NB4 (cell line): ENCODE data around the gene CRELD2.

Experiments used
- MYC ChIP-seq: IDR thresholded peaks from 2 replicates; pipeline ENCODE4 v1.6.1; 2011; ENCODE audit warnings: low read depth, low read length
- POLR2A ChIP-seq: IDR thresholded peaks from 2 replicates; pipeline ENCODE4 v1.6.1; 2011; ENCODE audit warnings: mild to moderate bottlenecking; ENCODE audit not compliant: insufficient read length; ENCODE audit errors: extremely low read depth
- TF ChIP-seq, protein P1 (sequence below): IDR thresholded peaks from one replicate; pipeline ENCODE4 v1.5.1; 2012; ENCODE audit warnings: low read depth, low read length
- TF ChIP-seq, protein P2 (sequence below): IDR thresholded peaks from 2 replicates; pipeline ENCODE4 v1.6.1; 2011; ENCODE audit warnings: low read depth, low read length

DNA sequence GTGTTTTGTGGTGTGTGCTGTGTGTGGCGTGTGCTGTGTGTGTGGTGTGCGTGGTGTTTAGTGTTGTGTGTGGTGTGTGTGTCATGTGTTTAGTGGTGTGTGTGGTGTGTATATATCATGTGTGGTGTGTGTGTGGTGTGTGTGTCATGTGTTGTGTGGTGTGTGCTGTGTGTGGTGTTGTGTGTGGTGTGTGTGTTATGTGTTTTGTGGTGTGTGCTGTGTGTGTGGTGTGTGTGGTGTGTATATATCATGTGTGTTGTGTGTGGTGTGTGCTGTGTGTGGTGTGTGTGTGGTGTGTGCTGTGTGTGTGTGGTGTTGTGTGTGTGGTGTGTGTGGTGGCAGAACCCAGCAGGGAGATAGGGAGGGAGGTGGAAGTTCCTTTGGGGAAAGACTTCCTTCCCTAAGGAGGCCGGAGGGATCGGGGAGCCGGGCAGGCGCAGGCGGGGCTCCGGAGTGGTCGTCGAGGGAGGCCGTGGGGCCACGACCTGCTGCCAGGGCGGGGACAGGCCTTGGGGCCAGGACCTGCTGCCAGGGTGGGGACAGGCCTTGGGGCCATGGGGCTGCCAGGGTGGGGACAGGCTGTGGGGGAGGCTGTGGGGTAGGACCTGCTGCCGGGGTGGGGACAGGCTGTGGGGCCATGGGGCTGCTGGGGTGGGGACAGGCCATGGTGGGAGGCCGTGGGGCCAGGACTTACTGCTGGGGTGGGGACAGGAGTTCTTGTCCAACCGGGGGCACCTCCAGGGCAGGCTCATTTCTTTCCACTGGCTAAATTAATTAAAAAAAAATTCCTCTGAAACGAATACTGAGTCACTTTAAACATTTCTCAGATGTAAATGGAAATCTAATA, 57.3 kb downstream of the CRELD2 start:
- TF ChIP-seq, protein P1, sequence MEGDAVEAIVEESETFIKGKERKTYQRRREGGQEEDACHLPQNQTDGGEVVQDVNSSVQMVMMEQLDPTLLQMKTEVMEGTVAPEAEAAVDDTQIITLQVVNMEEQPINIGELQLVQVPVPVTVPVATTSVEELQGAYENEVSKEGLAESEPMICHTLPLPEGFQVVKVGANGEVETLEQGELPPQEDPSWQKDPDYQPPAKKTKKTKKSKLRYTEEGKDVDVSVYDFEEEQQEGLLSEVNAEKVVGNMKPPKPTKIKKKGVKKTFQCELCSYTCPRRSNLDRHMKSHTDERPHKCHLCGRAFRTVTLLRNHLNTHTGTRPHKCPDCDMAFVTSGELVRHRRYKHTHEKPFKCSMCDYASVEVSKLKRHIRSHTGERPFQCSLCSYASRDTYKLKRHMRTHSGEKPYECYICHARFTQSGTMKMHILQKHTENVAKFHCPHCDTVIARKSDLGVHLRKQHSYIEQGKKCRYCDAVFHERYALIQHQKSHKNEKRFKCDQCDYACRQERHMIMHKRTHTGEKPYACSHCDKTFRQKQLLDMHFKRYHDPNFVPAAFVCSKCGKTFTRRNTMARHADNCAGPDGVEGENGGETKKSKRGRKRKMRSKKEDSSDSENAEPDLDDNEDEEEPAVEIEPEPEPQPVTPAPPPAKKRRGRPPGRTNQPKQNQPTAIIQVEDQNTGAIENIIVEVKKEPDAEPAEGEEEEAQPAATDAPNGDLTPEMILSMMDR: no peak
- TF ChIP-seq POLR2A (no peak), MYC (no peak)
- TF ChIP-seq, protein P2, sequence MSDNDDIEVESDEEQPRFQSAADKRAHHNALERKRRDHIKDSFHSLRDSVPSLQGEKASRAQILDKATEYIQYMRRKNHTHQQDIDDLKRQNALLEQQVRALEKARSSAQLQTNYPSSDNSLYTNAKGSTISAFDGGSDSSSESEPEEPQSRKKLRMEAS: no peak
